Cardiac septum (tissue), 1 donor: ENCODE results near the gene SLC9A9. TPM values are rescaled to one million over a fixed set of nuclear protein-coding genes. Genes with fewer than 3 reads are reported as not detected.
A peak's percentile ranks its signal among the peaks of the same experiment; 100 is the strongest.
"Not testable (repeated sequence)": the region's sequence is repeated elsewhere in the genome, so short reads cannot be mapped to it uniquely, and the experiment has no call there.

ENCODE experiments used
- DNase-seq: peaks from one replicate; pipeline ENCODE4 v3.0.0-alpha.2; 2020; ENCODE audit warnings: low spot score
- intact Hi-C: fragments of 100-400 bp; cut with DNase I; formaldehyde crosslinking; loops from one replicate; pipeline ENCODE4 v1.14.0; 2022
- total RNA-seq: library from RNA; stranded (reverse); fragmentation: NEBNext Ultra II Directional; extraction: Animal tissue kit (Norgen Biotek cat#: 25700); gene quantifications from one replicate; pipeline ENCODE4 v1.2.1, GENCODE V29; 2021
- donor health status: DM: no; HTN: no; CAD: no.

The SLC9A9 gene
- total RNA-seq, 1 donor from 2014 or later: 3.6 TPM

DNA sequence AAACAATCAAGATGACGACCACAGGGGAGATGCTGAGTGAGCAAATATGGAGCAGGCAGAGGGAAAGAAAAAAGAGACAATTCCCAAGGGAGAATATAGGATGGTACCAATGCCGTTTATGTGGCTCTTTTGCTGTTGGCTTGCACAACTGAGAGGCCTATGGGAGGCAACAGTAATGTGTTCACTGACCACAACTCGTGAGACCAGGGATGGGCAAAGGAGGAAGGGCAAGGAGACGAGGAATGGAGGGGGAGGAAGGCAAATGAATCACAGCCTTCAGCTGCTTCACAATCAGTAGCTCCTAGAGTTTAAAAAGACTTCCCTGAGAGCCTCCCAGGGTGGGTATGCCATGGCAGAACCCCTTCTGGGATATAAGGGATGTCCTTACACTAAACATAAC is 131.5 kb downstream of the SLC9A9 start:
- DNase-seq: no peak
- intact Hi-C loops: no loop called here

DNA sequence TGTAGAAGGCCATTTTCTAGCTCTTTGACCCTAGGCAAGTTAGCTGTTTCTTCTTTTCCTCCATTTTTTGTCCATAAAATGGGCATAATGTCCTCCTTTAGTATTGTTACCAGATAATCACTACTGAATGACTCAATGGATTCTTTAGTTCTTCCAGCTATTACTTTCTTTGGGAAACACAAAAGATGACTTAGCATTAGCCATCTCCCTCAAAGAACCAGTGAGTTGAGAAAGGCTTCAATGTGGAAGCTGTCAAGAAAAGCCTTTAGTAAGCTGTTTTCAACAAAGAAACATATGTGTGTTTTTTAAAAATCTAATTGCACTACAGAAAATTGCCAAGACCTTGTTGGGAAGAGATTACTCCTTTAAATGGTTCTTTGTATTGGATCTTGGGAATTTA is 135.7 kb downstream of the SLC9A9 start:
- intact Hi-C loops: no loop called here
- no peak for DNase-seq

DNA sequence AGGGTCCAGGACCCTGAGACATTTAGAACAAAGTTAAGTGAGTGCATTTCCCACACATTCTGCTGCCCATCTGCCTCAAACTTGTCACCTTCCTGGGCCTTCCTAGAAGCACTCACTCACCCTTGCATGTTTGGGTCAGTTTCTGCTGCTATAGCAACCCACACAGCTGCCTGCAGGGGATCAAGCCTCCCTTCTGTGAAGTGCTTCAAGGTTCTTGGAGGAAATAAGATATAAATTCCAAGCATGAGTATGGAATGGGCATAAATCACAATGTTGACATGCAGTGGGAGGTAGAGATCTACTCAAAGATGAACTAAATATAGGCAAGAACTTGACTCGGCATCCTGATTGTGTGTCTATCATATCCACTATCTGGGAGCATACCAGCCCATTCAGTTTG is 140.4 kb downstream of the SLC9A9 start:
- intact Hi-C loops: no loop called here

DNA sequence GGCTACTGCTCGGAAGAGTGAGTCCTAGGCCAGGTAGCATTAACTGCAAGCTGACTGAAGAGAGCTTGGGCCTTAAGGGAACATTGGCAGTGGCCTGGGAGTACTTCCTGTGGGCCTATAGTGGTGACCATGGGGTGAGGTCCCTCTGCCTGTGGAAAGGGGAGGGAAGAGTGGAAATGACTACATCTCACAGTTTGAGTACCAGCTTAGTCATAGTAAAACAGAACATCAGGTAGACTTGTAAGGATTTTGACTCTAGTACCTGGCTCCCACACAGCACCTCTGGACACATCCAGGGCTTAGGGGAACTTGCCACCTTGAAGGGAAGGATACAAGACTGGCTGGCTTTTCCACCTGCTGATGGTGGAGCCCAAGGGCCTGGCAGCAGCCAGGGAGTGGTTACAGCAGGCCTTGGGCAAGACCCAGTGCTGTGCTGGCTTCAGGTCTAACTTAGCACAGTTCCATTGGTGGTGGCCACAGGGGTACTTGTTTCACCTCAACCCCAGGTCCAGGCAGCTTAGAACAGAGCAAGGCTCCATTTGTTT is 147.8 kb downstream of the SLC9A9 start:
- no peak for DNase-seq
- intact Hi-C loops: no loop called here

More for the DNA sequence above, 140.4 kb downstream of the SLC9A9 start:
- no peak for DNase-seq

DNA sequence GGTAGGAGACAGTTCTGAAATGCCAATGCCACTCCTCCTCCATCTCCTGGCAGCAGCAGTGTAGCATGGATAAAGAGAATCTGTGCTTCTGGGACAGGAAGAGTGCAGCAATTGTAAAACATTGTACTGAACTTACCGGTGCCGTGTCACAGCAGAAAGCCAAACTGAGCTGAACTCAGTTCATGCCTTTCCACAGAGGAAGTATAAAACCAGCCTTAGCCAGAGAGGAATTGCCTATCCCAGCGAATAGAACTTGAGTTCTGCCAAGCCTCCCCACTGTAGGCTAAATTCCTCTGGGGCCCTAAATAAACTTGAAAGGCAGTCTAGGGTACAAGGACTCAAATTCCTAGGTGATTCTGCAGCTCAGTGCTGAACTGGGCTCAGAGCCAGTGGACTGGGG is 148.8 kb downstream of the SLC9A9 start:
- intact Hi-C loops: no loop called here
- DNase-seq: no peak

DNA sequence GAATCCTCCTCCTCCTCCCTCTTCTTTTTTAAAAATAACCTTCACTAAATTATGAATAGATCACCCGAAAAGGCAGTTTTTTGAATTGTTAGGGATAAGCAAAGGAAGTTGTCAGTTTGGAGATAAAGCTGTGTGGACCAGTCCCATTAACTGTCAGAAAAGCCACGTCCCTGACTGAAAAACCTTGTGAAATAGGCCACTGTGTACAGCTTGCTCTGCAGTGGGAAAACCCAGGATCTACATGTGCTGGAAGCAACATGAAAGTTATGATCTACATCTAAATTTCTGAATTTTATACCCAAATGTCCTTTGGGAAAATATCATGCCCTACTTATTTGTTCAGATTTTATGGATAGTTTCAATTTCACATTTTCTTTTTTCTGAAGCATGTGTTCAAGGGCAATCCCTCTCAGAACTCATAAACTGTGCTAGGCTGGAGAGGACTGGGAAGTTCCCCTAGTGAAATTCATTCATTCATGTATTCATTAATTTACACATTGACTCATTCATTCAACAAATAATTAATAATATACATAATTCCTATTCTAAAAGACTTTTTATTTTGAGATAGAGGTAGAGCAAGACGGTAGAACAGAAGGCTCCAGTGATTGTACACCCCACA is 149.5 kb downstream of the SLC9A9 start:
- intact Hi-C loops: no loop called here
- DNase-seq: no peak

DNA sequence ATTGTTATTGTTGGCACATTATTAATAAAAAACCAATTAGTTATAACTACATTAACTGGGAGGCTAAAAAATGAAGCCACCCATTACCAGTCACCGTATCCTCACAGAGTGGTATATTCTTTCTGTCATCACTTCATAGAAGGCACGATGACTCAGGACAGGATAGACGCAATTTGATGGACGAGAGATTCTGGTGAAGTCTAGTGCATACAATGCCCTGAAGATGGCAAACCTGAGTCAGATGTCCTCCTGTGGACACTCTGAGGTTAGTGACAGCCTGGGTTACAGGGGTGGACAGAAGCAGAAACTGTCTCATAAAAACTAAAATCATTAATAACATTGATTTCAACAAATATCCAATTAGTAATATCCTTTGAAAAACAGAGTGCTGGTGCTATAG is 150.3 kb downstream of the SLC9A9 start:
- intact Hi-C loops: no loop called here
- DNase-seq: no peak

DNA sequence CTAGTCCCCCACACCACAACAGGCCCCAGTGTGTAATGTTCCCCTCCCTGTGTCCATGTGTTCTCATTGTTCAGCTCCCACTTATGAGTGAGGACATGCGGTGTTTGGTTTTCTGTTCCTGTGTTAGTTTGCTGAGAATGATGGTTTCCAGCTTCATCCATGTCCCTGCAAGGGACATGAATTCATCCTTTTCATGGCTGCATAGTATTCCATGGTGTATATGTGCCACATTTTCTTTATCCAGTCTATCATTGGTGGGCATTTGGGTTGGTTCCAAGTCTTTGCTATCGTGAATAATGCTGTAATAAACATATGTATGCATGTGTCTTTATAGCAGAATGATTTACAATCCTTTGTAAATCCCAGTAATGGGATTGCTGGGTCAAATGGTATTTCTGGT is 152.9 kb downstream of the SLC9A9 start:
- DNase-seq, intact Hi-C loops: not testable (repeated sequence)

DNA sequence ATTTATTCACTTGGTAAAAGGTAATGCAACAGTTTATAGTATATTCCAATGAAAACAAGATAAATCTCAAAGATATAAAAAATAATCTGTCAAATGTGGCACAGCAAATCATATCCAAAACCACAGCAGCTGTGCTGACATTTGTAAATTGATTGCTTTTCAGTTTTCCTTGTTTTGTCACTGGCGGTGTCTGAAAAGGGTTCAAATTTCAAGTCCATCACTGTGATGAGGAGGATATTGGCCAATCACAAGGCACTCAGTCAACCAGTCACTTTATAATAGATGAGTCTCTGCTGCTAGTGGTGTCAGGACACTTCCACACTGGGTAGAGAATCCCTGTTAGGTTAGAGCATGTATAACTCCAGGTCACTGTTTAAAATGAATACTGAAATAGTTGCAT is 154.8 kb downstream of the SLC9A9 start:
- no peak for DNase-seq
- intact Hi-C loops: no loop called here

DNA sequence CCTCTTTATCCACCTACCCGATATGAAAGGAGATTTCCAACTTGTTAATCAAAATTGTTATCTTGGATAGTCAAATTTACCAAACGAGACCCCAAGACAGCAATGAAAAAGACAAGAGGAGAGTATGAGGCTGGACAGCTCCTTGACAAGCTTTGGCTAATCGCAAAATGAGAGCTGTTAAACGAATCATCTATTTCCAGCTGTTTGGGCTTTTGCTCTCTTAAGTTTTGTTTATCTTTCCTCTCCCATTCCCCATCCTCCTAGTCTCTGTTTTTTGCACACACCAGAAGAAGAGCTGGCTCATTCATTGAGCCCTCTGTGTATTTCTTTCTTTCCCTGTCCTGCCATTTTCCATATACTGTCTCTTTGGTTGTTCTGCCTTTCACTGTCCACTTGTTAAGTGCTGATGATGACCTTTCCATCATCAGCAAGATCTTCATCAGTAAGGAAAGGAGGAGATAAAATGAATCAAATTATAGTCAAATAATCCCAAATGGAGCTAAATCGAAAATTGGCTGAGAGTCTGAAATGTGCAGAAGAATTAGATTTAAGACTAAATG is 161.6 kb downstream of the SLC9A9 start:
- intact Hi-C loops: no loop called here
- no peak for DNase-seq

DNA sequence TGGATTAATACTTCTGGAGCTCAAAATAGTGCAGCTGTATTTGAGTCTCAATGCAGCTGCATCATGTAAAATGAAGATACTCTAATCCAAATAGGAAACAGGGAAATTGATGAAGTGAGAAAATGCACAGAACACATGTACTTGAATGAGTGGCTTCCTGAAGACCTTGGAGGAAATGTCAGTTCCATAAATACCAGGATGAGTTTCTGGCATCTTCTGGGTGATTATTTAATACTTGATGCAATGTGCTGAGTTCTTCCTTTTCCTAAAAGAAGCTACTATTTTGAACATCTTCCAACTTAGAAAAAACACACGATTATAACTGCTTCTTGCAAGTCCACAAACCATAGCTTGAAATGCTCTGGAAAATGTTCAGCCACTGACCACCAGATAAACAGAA is 162.8 kb downstream of the SLC9A9 start:
- intact Hi-C loops: no loop called here
- no peak for DNase-seq

DNA sequence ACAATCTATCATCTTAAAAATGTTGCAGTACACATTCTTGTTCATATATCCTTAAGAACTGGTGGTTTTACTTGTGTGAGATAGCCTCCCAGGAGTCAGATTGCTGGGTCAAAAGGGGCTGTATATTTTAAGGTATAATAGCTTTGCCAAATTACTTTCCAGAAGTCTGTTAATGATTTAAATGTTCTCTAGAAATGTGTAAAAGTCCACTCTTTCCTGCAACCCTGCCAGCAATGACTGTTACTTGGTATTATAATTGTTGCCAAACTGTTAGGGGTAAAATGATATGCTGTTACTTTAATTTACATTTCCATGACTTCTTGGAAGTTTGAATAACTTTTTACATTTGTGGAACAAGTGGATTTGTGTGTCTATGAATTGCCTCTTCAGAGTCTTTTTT is 170.8 kb downstream of the SLC9A9 start:
- no peak for DNase-seq
- intact Hi-C loops: no loop called here

DNA sequence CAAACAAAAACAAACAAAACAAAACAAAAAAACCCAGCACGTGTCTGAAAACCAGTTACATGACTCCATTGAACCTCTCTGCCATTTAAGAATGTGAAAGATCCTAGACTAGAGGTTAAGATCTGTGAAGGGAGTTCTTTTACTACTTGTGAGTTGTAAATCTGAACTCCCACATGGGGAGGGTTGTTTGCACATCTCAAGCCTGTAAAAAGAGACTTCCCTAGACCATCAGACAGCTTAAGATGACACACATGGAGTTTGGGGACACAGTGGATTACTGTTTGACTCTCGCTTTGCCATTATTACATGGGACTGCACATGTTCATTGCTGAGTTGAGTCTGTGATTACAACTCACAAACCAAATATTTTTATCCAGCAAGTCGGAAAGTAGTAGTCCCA is 171.5 kb downstream of the SLC9A9 start:
- no peak for DNase-seq
- intact Hi-C loops: no loop called here

DNA sequence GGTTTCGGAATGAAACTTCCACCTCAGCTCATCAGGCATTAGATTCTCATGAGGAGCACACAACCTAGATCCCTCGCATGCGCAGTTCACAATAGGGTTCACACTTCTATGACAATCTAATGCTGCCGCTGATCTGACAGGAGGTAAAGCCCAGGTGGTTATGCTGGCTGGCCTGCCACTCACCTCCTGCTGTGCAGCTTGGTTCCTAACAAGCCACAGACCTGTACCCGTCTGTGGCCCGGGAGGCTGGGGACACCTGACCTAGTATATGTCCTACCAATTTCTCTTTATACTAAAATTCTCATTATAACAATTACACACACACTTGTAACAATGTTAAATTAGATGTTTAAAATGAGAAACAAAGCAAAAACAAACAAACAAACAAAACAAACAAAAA is 172.2 kb downstream of the SLC9A9 start:
- no peak for DNase-seq
- intact Hi-C loops: no loop called here

DNA sequence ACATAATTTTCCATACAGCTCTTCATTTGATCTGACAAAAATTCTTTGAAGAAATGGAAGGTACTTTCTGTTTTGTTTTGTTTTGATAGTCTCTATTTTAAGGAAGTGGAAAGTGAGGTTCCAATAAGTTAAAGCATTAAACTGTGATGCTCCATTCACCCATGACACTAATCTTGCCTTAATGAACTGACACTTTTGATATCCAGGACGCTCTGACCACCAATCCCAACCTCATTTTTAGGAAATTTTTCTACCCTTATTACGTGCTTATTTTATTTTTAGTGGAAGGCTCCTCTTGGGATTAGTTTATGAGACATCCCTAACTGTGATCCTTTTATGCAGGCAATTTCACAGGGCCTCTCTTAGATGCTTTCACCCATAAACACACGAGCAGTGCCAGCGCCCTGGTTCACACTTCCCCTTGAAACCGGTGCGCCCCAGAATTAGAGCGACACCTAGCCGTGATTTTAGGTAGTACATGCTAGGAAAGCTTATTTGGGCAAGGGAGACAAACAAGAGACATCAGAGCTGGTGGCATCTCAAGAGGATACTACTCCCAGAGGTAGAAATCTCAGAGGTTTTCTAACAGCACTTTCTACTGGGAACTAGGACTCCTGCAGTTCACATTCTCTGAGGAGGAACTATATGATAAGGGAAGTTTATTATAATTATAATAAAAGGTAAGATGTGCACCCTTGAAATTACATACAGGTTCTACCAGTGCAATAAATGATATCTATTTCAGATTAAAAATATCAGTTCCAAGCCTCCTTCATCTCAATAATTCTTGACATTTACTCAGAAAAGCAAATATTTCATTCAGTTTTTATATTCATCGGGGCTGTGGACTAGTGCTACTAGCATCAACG is 173.9 kb downstream of the SLC9A9 start:
- peak; percentile 84 for DNase-seq
- intact Hi-C loops: no loop called here

DNA sequence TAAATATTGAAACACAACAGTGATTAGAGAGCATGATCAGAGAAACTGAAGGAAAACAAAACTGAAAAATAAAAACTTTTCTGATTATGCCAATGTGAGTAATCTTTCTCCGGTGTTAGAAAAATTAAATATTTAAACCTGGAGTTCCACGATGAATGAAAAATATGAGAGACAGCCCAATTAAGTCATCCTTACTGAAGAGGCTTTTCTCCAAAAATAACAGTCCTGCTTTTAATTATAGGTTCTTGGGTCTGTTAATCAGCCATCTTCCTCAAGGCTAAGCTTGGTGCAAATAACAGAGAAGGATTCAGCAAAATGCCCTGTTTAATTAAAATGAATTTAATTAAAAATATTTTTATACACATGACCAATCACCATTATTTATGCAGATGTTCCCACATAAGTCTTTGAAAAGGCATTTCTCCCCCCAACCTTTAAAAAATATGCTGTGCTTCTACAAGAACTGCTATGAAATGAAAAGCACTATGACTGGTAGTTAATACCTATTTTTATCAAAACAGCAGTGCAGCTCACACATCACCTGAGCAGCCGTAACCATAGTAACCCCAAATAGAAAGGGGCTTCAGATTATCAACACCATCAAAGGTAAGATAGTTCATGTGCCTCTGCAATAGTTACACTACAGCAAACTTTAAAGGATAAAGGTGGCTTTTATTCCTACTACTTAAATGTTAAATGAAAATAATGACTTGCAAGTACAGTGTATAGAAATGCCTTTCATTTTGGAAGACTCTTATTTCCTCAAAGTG is 175.7 kb downstream of the SLC9A9 start:
- no peak for DNase-seq
- intact Hi-C loops: no loop called here

DNA sequence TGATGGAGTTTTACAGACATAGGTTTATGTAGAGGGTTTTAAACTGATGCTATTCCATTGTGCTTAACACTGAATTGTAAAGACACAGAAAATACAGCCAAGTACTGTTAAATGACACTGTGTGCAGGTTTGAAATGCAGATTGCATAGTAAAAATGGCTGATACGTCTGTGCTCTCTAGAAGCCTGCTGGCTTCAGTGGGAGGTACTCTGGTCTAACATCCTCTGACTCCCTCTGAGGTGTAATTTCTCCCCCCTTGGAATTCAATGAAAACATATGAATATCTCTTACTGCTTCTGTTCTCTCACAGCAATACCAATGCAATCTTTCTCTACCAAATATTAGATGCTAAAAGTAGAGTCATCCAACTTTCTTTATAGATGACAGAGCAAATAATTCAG is 176.6 kb downstream of the SLC9A9 start:
- no peak for DNase-seq
- intact Hi-C loops: no loop called here

DNA sequence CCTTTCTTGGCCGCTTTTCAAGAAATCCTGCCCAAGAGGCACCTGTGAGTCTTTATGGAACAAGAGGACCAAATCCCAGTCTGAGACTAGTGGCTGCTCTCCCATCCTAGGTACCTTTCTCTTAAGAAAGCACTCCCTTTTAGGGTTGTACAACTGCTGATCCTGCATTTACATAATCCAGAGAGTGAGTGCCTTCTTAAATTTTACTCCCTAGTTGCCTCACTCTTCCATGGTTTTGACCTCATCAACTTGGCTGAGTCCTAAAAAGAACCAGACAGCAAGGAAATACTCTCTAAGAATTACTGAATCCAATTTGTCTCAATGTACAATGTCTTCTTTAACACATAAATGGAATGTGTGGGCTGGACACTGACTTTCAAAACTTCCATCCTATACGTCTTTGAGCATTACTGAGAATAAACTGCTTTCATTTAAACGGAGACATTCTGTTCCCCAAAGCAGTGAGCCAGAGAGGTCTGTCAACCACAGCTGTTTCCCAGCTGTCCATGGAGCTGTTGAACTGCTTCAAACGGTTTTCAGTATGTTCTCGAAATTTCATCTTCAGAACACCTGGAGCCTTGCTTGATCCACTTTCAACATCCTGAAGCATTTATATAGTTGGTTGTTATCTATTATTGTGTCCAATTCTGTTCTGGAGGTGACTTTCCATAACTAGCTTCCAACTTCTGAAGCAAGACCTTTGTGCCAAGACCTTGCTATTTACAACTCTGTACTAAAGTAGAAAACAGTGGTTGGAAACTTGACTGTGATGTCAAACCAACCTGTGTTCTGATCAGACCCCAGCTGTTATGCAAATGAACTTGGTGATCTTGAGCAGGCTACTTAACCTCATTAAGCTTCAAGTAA is 179.1 kb downstream of the SLC9A9 start:
- no peak for DNase-seq
- intact Hi-C loops: no loop called here

DNA sequence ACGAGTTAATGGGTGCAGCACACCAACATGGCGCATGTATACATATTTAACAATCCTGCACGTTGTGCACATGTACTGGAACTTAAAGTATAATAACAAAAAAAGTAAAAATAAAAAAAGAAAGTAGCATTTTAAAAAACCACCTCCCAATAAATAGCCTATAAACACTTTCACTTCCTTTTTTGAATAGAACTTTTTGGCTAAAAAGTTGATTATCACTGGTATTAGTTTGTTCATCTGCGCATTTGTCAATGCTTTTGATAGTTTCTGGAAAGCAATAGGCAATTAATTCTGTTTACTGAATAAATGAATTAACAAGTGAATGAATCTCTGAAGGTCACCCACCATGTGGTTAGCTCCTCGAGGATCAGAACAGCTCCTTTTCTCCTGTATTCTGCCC is 179.9 kb downstream of the SLC9A9 start:
- DNase-seq: no peak
- intact Hi-C loops: no loop called here
